Colon (tissue), 2 donors: Measurements from ENCODE around the gene UBP1.
"Not testable (repeated sequence)": the region's sequence is repeated elsewhere in the genome, so short reads cannot be mapped to it uniquely, and the experiment has no call there.

Experiments used
- FAIRE-seq: peaks from 2 replicates; lab custom pipeline; 2012; peaks lifted over from hg19 to GRCh38; lab: Jason Lieb, UNC
- donor health status: control.
- donor health status: control.

The UBP1 gene

DNA sequence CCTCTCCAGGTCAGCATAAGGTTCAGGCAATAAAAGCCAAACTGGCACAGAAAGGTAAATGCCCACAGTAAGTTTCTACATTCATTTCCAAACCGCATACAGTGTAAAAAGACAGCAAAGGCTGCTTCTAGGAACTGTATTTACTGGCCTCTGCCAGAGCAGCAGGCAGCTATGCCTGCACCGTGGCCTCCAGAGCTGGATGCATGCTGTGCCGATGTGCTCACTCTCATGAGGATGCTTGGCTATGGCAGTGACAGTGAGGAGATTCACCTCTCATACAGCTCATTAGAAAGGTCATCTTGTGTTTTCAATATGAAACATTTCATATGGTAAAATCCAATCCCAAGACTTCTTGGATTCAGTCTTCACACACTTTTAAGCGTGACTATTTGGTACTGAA, 50.3 kb downstream of the UBP1 start:
- FAIRE-seq, result no peak

DNA sequence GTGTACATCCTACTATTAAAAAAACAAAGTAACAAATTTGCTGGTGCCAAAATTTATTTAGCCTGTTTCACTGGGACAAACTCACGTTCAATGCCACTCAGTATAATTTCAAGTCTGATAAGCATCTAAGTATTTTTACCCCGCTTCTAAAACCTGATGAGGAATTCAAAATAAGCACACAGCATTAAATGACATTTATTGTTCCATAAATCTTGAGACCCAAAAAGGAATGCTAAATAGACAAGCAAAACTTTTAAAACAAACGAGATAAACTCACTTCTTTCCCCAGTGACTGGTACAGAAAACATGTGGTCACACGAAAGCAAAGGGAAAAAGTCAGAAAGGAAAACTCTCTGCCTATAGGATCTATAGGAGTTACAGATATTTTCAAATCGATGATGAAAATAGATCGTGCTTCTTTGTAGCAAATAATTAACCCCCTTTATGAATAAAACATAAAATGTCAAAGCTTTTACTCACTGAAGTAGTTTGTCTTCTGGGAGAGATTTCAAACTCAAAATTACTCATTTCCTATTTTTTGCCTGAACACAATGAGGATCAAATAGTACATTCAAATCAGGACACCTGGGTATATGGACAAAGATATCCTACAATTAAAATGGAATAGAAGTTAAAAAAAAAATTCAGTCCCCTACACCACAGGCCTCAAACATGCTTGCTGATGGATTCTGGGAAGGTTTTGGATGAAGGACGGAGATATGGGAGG, 51.7 kb downstream of the UBP1 start:
- no peak for FAIRE-seq

GRCh38 chr3:33386631-33387030, 53.6 kb downstream of the UBP1 start:
- FAIRE-seq, result no peak

DNA sequence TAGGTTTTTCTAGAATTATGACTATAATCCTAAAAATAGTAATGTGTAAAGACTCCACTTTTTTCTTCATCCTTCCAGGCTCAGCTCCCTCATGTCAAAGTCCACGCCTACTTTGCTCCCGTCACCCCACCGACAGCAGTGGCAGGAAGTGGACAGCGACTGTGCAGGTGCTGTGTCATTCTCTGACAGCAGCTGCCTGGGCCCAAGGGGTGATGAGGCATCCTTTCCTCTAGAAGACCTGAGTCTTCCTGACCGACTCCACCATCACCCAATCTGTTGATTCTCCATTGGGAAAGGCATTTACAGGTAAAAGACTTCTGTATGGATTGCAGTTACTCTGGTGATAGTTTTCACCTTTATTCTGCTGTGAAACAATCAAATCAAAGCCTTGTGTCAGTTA, 54.8 kb downstream of the UBP1 start:
- no peak for FAIRE-seq

DNA sequence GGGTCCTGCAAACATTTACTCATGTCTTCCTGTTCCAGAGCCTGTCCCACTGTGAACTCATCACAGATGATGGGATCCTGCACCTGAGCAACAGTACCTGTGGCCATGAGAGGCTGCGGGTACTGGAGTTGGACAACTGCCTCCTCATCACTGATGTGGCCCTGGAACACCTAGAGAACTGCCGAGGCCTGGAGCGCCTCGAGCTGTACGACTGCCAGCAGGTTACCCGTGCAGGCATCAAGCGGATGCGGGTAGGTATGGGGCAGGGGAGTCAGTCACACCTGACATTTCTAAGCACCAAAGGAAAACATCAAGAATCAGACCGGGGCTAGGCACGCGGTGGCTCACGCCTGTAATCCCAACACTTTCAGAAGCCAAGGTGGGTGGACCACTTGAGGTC, 56.3 kb downstream of the UBP1 start:
- FAIRE-seq, result no peak

DNA sequence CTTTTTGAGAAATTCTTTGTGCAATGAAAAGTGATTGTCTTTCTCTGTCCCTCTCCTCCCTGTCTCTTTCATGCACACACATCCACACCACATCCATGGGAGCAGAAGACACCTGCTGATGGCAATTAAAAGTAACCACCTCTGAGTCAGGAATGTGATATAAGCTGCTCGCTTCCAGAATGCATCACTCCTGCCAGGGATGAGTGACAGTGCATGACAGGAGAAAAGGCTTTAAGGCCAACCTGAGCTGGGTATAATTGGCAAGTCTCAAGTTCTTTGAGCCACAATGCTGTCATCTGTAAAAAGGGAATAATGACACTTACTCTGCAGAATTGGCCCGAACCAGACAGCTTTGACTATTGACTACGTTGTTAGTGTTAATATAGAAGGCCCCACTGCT, 59.6 kb downstream of the UBP1 start:
- no peak for FAIRE-seq

DNA sequence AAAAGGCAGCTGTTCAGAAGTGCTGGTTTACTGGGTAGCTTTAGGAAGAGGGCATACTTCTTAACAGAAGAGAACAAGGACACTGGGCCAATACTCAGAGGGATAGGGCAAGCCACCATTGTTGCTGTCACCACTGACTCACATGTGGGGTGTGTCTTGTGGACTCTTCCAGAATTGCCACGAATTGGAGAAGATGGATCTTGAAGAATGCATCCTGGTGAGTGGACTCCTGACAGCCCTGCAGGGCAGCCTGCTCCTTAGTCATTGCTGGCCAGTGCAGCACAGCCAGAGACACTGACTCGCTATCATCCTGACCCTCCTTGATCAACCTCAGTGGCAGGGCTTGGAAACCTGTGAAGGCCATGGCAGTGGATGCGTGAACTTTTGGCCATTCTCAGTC, 62.3 kb downstream of the UBP1 start:
- no peak for FAIRE-seq

DNA sequence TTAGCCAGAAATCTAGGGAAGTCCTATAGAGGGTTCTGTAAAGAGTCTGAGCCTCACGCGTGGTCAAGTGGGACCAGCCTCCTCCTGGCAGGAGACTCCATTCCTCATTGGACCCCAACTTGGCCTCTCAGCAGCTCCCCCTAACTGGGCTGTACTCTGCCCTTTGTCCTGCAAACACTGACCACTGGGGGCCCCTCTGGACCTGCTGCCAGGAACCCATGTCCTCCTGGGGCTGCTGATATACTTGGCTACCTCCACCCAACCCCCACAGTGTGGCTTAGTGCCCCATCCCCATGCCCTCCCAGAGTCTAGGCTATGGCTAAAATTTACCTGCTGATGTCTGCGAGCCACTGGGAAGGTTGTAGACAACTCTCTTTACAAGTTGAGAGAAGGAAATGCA, 62.7 kb downstream of the UBP1 start:
- FAIRE-seq, result no peak

DNA sequence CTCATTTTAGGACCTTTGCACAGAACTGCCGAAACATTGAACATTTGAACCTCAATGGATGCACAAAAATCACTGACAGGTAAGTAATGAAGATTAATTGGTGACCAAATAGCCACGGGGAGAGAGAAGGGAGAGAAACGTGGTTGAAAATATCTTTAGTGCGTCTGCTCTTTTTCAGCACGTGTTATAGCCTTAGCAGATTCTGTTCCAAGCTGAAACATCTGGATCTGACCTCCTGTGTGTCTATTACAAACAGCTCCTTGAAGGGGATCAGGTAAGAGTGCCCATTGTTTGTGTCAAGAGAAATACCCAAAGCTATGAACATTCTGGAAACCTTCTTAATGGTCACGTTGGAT, 67.1 kb downstream of the UBP1 start:
- FAIRE-seq, result no peak

DNA sequence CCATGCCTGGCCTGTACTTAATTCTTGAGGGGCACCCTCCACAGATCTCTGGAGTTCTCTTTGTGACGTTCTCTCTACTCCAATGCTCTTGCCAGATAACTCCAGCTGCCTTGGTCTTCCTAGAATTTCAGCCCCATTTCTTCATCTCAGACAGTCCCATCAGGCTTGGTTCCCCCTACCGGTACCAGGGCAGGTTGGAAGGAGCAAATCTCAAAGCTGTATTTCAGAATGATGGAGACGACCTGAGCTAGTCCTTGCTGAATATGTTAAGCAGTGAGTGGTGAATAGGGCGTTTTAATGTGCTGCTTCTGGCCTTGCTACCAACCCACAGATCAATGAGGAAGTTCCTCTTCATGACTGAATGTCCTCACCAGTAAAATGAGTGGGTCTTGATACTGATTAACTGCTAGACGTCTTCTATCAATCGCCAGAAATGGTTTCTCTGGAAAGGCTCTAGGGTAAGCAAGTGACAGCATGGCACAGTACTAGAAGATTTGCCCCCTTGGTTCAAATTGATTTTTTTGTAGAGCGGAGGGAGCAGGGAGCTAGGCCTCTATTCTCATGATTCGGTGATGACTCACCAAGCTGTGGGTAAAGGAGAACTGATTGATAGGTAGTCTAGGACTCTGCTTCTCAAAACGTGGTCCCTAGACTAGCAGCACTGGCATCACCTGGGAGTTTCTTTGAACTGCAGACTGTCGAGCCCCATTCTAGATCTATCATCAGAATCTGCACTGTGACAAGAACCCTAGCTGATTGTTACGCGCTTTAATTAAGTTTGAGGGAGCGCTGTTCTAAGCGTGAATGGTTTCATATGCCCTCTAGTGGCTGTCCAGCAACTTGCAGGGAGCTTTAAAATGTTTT, 67.8 kb downstream of the UBP1 start:
- FAIRE-seq, result no peak

- FAIRE-seq, result no peak
These were observed 75.6 kb downstream of the UBP1 start for GRCh38 chr3:33364531-33365128.

DNA sequence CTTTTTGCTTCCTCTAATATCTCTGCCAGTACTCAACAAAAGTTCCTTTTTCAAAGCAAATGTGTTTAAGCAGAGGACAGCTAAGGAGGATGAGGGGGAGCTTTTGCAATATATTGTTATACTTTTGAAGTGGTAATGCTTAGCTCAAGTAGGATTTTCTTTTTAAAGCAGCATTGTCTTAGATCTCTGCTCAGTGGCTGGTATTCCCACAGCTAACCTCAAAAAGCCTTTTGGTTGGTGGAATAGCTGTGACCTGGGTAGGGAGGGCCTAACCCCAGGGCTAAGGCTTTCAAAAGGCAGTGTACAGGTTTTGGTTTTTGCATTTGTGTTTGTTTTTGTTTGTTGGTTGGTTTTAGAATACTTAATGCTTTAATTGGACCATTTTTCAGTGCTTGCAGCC, 76.1 kb downstream of the UBP1 start:
- FAIRE-seq, result no peak

DNA sequence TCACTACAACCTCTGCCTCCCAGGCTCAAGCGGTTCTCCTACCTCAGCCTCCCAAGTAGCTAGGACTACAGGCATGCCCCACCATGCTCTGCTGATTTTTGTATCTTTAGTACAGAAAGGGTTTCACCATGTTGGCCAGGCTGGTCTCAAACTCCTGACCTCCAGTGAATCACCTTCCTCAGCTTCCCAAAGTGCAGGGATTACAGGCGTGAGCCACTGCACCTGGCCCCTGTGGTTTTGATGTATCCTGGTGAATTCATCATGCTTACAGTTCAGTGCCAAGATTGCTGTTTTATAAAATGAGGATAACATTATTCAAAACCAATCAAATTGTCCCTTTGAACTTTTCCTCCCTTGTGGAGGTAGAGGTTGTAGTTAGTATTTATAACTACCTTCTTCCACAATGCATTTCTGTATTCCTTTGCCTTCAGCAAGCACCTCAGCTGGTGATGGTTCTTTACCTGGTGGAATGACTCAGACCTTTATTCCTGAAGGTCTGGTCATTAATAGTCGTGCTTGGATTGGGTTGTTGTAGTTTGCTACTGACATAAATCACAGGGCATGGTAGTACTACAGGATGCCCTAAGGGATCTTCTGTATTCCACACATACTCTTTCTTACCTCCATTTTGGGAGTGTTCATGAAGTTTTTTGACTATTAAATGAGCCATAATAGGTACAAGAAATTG, 76.9 kb downstream of the UBP1 start:
- no peak for FAIRE-seq

DNA sequence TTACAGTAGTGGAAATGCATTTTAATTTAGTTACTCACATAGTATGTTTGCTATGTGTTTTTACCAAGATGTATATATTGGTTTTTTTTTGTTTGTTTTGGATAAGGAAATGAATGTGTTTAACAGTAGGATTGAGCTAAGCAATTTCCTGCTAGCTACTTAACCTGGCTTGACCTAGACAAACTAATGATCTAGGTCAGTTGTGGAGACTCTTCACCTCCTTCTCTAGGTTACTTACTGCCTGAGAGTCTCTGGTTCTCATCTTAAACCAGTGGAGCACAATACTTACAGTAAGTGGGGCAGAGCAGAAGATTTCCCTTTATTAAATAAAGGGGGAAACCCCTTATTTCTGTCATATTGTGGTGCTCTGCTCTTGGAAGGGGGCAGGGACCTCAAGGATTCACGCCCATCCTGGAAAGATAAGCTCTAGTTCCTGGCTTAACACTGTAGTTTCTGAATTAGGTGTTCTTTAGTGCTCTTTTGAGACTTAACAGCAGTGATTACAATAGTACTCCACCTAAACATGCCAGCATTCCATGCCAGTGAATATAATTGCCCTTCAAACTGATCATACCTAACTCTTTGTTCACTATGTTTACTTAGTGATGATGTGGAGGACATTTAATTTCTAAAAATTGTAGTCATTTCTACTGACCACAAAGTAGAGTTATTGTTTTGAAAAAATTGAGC, 79.9 kb downstream of the UBP1 start:
- FAIRE-seq, result no peak

DNA sequence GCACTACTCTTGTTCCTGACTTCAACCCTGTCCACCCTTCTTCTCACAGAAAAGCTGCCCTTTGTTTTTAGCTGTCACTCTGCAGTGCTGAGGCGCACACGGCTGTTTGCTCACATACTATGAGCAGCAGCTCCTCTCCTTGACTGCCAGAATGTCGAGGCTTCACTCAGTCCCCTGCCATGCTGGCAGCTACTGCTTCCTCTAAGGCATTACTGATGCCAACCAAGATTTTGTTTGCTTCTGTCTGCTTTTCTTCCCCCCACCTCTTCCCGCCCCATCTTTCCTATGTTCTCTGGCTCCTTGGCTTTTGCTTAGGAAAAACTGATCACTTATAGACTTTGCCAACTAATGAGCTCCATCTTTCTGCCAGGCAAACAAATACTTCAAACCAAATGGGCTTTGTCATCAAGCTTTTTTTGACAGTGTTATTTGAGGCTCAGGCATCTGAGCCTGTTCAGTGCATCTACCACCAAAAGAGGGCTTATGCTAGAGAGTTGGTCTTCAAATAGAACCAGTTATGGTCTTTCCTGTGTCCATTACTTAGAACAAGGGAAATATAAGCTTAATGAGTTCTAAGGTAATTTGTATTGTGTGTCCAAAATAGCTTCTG, 81.9 kb downstream of the UBP1 start:
- FAIRE-seq, result no peak

DNA sequence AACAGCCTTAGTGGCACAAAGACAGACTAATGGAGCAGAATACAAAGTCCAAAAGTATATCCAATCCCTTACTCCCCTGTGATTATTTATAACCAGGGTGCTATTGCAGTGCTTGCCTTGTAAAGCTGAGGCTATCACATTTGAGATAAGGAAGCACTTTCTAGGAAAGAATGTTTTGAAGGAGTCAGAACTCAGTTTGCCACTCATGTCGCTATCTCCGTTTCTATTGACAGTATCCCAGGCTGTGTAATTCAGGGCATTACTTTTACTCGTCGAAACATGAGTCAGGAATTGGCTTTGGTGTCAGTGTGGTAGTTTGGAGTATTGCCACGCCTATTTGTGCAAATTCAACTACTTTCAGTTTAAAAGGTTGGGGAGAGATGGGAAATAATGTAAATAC, 84.6 kb downstream of the UBP1 start:
- no peak for FAIRE-seq

DNA sequence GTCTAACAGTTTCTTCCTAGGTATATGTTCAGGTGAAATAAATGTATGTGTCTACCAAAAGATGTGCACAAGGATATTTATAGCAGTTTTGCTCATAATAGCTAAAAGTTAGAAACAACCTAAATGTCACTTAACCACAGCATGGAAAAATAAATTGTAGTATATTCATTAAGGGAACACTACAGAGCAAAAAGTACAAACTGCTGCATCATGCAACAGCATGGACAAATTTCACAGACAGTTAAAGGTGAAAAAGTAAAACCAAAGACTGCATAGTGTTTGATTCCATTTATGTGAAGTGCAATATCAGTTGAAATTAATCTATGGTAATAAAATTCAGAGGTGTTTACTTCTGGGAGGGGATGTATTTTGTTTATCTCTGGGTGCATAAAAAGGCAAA, 100.4 kb downstream of the UBP1 start:
- no peak for FAIRE-seq

GRCh38 chr3:33338936-33339465, 101.2 kb downstream of the UBP1 start:
- FAIRE-seq, result not testable (repeated sequence)
